HG03442 (cell line): ENCODE results near the gene TSGA10.

Experiments
- ATAC-seq: cut with Tn5 transposase; IDR thresholded peaks from one replicate; pipeline ENCODE4 v1.9.1; 2021; ENCODE audit warnings: mild to moderate bottlenecking, moderate library complexity; ENCODE audit not compliant: unreplicated experiment

Gene TSGA10

GRCh38 chr2:98948956-98949739 is 205.6 kb downstream of the TSGA10 start:
- ATAC-seq = no peak

GRCh38 chr2:98947554-98947953 is 207.2 kb downstream of the TSGA10 start:
- ATAC-seq = no peak
